ENCODE measurements around the gene ENDOU. TPM values are rescaled to one million over a fixed set of nuclear protein-coding genes. Genes with fewer than 3 reads are reported as not detected.

The ENDOU gene
- total RNA-seq, 1 donor from 2014 or later = not detected

DNA sequence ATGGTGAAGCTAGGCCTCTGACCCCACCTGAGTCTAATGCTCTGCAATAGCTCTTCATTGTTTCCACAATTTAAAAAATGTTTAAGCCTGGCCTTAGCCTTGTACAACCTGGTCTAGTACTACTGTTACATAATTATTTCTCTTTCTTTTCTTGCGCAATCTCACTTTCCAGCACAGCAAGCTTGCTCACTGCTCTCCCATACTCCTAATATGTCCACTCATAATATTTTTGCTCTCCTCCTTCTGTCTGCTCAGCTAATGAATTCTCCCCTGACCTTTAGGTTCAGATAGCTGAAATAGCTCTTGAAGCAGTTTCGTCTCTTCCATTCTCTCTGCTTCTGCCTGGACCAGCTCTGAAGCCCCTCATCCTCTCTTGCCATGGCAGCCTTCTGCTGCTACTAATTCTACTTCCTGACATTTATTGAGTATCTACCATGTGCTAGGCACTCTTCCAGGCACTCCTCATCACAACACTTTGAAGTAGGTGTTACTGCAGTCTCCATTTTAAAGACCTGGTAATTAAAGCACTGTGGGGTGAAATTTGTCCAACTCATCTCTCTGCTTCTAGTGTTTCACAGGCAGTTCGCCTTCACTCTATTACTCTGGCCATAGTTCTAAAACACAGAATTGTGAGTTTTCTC lies 44.9 kb upstream of the ENDOU start:
- H3K4me3 ChIP-seq (ENCODE audit: insufficient read depth, low read depth, low read length) = no peak overlapping the region
- H2AFZ ChIP-seq (ENCODE audit: low read depth, low read length) = no peak overlapping the region
- TF ChIP-seq, protein P1, sequence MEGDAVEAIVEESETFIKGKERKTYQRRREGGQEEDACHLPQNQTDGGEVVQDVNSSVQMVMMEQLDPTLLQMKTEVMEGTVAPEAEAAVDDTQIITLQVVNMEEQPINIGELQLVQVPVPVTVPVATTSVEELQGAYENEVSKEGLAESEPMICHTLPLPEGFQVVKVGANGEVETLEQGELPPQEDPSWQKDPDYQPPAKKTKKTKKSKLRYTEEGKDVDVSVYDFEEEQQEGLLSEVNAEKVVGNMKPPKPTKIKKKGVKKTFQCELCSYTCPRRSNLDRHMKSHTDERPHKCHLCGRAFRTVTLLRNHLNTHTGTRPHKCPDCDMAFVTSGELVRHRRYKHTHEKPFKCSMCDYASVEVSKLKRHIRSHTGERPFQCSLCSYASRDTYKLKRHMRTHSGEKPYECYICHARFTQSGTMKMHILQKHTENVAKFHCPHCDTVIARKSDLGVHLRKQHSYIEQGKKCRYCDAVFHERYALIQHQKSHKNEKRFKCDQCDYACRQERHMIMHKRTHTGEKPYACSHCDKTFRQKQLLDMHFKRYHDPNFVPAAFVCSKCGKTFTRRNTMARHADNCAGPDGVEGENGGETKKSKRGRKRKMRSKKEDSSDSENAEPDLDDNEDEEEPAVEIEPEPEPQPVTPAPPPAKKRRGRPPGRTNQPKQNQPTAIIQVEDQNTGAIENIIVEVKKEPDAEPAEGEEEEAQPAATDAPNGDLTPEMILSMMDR (IDR thresholded peaks at IDR 0.05; ENCODE audit: insufficient read depth, low read depth, low read length) = no peak
- TF ChIP-seq EZH2 (IDR thresholded peaks at IDR 0.05; ENCODE audit: insufficient read depth, low read length) = no peak
- FAIRE-seq (no peak), DNase-seq (ENCODE audit: low read depth) (no peak)
- peaks cover 15% of the 10 kb centered on the region for H3K4me1 ChIP-seq (ENCODE audit: insufficient read depth, low read length)
- no peaks in the 10 kb centered on the region for H3K27me3 ChIP-seq (ENCODE audit: insufficient read depth, low read length)
- no peak overlapping the region for H3K27ac Mint-ChIP-seq (ENCODE audit: unreplicated experiment)
- peaks cover 7% of the 10 kb centered on the region for H3K36me3 Mint-ChIP-seq (ENCODE audit: low read depth, unreplicated experiment)
- no peaks in the 10 kb centered on the region for H3K79me2 ChIP-seq (ENCODE audit: insufficient read depth, low read length)
- no peaks in the 10 kb centered on the region for H3K9me3 ChIP-seq (ENCODE audit: insufficient read depth, low read depth, low read length)
- H4K20me1 ChIP-seq (ENCODE audit: insufficient read depth, low read length) = no peaks in the 10 kb centered on the region
- H3K4me1 Mint-ChIP-seq (ENCODE audit: low read depth, unreplicated experiment) = peaks cover 9% of the 10 kb centered on the region
- no peak overlapping the region for H3K27ac ChIP-seq (ENCODE audit: low read depth, low read length)
- H3K27me3 Mint-ChIP-seq (ENCODE audit: low read depth, unreplicated experiment) = peaks cover 7% of the 10 kb centered on the region
- no peak overlapping the region for H3K4me3 Mint-ChIP-seq (ENCODE audit: unreplicated experiment)
- no peak overlapping the region for H3K4me2 ChIP-seq (ENCODE audit: low read length)
- peaks cover 2% of the 10 kb centered on the region for H3K9me3 Mint-ChIP-seq (ENCODE audit: unreplicated experiment)
- no peaks in the 10 kb centered on the region for H3K36me3 ChIP-seq (ENCODE audit: insufficient read depth, low read length)
- H3K9ac ChIP-seq (ENCODE audit: low read length) = no peak overlapping the region

DNA sequence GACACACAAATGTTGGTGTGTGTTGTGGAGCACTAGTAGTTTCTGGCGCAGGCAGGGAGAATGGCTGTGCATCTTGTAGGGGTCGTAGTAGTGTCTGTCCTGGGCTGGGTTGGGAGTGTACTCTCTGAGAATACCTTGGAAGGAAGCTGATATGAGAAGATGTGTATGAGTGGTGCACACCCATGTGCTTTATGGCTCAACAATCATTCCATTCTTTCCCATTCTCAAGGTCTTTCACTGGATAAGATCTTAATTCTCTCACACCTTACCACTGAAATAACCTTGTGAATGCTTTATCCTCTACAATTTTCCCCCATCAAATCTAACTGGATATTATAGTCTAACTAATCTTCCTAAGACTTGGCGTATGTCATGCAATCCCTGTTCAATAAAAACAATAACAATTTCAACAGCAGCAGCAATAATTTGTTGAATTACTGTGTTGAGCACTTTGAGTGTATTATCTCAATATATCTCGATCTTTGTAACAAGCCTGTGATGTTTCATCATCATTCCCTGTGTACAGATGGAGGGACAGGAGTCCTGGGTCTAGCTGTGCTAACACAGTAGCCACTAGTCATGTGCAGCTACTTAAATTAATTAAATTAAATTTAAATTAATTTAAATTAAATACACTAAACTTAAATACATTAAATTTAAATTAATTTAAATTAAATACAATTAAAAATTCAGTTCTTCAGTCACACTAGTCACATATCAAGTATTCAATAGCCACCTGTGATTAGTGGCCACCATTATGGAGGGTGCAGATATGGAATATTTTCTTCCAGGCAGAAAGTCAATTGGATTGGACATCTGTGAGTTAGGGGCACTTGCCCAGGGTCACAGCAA lies 44.2 kb upstream of the ENDOU start:
- no peak overlapping the region for H3K4me3 Mint-ChIP-seq (ENCODE audit: unreplicated experiment)
- H3K27me3 Mint-ChIP-seq (ENCODE audit: low read depth, unreplicated experiment) = peaks cover 7% of the 10 kb centered on the region
- peaks cover 7% of the 10 kb centered on the region for H3K36me3 Mint-ChIP-seq (ENCODE audit: low read depth, unreplicated experiment)
- H4K20me1 ChIP-seq (ENCODE audit: insufficient read depth, low read length) = no peaks in the 10 kb centered on the region
- peaks cover 2% of the 10 kb centered on the region for H3K9me3 Mint-ChIP-seq (ENCODE audit: unreplicated experiment)
- H3K36me3 ChIP-seq (ENCODE audit: insufficient read depth, low read length) = no peaks in the 10 kb centered on the region
- H3K4me2 ChIP-seq (ENCODE audit: low read length) = no peak overlapping the region
- H3K27ac Mint-ChIP-seq (ENCODE audit: unreplicated experiment) = no peak overlapping the region
- no peak for TF ChIP-seq EZH2 (IDR thresholded peaks at IDR 0.05; ENCODE audit: insufficient read depth, low read length)
- TF ChIP-seq, protein P1 (IDR thresholded peaks at IDR 0.05; ENCODE audit: insufficient read depth, low read depth, low read length) = no peak
- no peak overlapping the region for H2AFZ ChIP-seq (ENCODE audit: low read depth, low read length)
- no peak overlapping the region for H3K4me3 ChIP-seq (ENCODE audit: insufficient read depth, low read depth, low read length)
- no peaks in the 10 kb centered on the region for H3K79me2 ChIP-seq (ENCODE audit: insufficient read depth, low read length)
- no peaks in the 10 kb centered on the region for H3K9me3 ChIP-seq (ENCODE audit: insufficient read depth, low read depth, low read length)
- DNase-seq (ENCODE audit: low read depth) (no peak), FAIRE-seq (no peak)
- no peak overlapping the region for H3K27ac ChIP-seq (ENCODE audit: low read depth, low read length)
- no peaks in the 10 kb centered on the region for H3K27me3 ChIP-seq (ENCODE audit: insufficient read depth, low read length)
- H3K4me1 ChIP-seq (ENCODE audit: insufficient read depth, low read length) = peaks cover 15% of the 10 kb centered on the region
- H3K4me1 Mint-ChIP-seq (ENCODE audit: low read depth, unreplicated experiment) = peaks cover 6% of the 10 kb centered on the region
- H3K9ac ChIP-seq (ENCODE audit: low read length) = no peak overlapping the region

Data from astrocyte (in vitro differentiated cells and primary cell).